Measurements from ENCODE around the gene PIMREG.

PIMREG gene

DNA sequence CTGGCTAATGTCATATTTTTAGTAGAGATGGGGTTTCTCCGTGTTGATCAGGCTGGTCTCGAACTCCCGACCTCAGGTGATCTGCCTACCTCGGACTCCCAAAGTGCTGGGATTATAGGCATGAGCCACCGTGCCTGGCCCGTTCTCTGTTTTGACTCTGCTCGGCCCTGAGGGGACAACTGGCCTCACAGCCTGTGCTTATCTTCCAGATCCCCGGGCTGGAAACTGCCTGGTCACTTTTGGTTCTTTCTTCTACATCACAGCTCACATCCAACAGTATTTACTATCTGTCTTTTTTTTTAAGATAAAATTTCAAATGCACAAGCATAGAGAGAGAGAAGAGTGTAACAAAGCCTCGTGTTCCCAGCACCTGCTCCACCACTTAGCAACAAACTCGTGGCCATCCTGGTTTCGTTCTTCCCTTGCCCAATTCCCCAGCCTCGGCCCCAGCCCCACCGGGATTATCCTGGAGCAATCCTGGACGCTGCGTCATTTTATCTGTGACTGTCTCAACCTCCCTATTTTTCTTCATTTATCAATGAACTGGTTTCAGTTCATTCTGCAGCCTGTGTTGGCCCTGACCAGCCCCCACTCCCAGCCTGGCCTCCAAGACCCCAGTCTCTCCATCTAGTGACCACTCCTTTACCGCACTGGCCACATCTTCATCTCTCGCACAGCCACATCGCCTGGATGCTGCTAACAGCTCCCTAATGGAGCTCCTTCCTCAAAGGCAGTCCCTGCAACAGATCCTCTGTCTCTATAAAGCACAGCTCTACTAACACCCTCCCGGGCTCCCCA, 21.1 kb downstream of the PIMREG start:
- no peak for TF ChIP-seq TAF1 (IDR thresholded peaks at IDR 0.05; ENCODE audit: borderline replicate concordance, insufficient read depth, low read length)
- no peak for TF ChIP-seq POLR2AphosphoS5 (IDR thresholded peaks at IDR 0.05; ENCODE audit: low read depth, low read length)
- TF ChIP-seq FOXP2 (optimal IDR thresholded peaks at IDR 0.05; ENCODE audit: borderline replicate concordance, extremely low read depth, extremely low read length, insufficient read depth), result no peak
- TF ChIP-seq, protein P1, sequence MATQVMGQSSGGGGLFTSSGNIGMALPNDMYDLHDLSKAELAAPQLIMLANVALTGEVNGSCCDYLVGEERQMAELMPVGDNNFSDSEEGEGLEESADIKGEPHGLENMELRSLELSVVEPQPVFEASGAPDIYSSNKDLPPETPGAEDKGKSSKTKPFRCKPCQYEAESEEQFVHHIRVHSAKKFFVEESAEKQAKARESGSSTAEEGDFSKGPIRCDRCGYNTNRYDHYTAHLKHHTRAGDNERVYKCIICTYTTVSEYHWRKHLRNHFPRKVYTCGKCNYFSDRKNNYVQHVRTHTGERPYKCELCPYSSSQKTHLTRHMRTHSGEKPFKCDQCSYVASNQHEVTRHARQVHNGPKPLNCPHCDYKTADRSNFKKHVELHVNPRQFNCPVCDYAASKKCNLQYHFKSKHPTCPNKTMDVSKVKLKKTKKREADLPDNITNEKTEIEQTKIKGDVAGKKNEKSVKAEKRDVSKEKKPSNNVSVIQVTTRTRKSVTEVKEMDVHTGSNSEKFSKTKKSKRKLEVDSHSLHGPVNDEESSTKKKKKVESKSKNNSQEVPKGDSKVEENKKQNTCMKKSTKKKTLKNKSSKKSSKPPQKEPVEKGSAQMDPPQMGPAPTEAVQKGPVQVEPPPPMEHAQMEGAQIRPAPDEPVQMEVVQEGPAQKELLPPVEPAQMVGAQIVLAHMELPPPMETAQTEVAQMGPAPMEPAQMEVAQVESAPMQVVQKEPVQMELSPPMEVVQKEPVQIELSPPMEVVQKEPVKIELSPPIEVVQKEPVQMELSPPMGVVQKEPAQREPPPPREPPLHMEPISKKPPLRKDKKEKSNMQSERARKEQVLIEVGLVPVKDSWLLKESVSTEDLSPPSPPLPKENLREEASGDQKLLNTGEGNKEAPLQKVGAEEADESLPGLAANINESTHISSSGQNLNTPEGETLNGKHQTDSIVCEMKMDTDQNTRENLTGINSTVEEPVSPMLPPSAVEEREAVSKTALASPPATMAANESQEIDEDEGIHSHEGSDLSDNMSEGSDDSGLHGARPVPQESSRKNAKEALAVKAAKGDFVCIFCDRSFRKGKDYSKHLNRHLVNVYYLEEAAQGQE (IDR thresholded peaks at IDR 0.05; ENCODE audit: insufficient read depth in 1 of 2, low read depth in 2 of 2, low read length in 2 of 2), result no peak
- no peak for TF ChIP-seq SIN3A (IDR thresholded peaks at IDR 0.05; ENCODE audit: borderline replicate concordance, insufficient read depth, low read length)

DNA sequence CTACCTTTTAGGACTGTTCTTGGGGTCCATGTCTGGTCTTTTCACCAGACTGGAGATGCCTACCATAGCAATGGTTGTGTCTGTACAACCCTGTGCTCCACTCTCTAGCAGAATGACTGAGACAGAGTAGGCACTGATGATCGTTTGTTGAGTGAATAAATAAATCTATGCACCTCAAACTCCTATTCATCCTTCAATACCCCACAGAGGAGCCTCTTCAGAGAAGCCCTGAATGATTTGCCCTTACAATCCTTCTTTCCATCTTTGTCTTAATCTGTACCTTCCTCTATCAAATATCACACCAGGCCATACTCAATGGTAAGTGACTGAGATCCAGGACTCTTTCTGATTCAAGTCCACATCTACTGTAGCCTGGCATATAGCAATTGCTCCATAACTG, 23.3 kb downstream of the PIMREG start:
- TF ChIP-seq, protein P1 (IDR thresholded peaks at IDR 0.05; ENCODE audit: insufficient read depth in 1 of 2, low read depth in 2 of 2, low read length in 2 of 2), result no peak
- TF ChIP-seq POLR2AphosphoS5 (IDR thresholded peaks at IDR 0.05; ENCODE audit: low read depth, low read length), result no peak
- no peak for TF ChIP-seq TAF1 (IDR thresholded peaks at IDR 0.05; ENCODE audit: borderline replicate concordance, insufficient read depth, low read length)
- no peak for TF ChIP-seq FOXP2 (optimal IDR thresholded peaks at IDR 0.05; ENCODE audit: borderline replicate concordance, extremely low read depth, extremely low read length, insufficient read depth)
- no peak for TF ChIP-seq SIN3A (IDR thresholded peaks at IDR 0.05; ENCODE audit: borderline replicate concordance, insufficient read depth, low read length)

DNA sequence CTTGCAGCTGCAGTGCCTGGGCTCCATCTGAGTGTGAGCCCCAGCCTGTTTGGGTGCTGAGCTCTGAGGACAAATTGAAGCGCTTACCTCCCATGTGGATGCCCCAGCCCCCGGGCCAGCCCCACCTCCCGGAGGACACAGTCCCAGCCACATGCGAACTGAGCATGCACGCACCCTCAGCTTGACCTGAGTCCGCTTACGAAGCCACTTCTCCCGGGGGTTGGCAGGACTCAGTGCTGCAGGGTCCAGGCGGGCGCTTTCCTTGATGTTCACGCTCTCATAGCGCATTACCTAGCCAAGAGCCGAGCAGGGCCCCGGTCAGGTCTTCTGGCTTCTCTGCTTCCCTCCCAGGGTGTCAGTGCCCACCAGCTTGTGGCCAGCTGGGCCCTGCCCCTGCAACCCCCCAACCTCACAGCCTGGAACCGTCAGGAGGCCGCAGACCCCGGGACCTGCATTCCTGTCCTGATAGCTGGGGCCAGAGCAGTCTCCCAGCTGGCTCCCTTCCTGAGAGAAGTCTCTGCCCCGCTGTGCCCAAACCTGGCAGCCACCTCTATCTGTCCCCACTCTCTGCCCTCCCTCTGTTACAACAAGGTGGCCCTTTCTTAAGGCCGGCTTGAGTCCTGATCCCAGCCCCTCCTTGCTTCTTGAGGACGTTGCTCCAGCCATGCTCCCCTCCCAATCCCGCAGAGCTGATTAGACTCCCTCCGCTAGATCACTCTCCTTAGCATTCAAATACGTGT, 24.0 kb downstream of the PIMREG start:
- TF ChIP-seq POLR2AphosphoS5 (IDR thresholded peaks at IDR 0.05; ENCODE audit: low read depth, low read length), result no peak
- no peak for TF ChIP-seq SIN3A (IDR thresholded peaks at IDR 0.05; ENCODE audit: borderline replicate concordance, insufficient read depth, low read length)
- no peak for TF ChIP-seq FOXP2 (optimal IDR thresholded peaks at IDR 0.05; ENCODE audit: borderline replicate concordance, extremely low read depth, extremely low read length, insufficient read depth)
- no peak for TF ChIP-seq TAF1 (IDR thresholded peaks at IDR 0.05; ENCODE audit: borderline replicate concordance, insufficient read depth, low read length)
- TF ChIP-seq, protein P1 (IDR thresholded peaks at IDR 0.05; ENCODE audit: insufficient read depth in 1 of 2, low read depth in 2 of 2, low read length in 2 of 2), result no peak

GRCh38 chr17:6470146-6470718, 26.0 kb downstream of the PIMREG start:
- TF ChIP-seq FOXP2 (optimal IDR thresholded peaks at IDR 0.05; ENCODE audit: borderline replicate concordance, extremely low read depth, extremely low read length, insufficient read depth) (no peak), TAF1 (IDR thresholded peaks at IDR 0.05; ENCODE audit: borderline replicate concordance, insufficient read depth, low read length) (no peak), SIN3A (IDR thresholded peaks at IDR 0.05; ENCODE audit: borderline replicate concordance, insufficient read depth, low read length) (no peak), POLR2AphosphoS5 (IDR thresholded peaks at IDR 0.05; ENCODE audit: low read depth, low read length) (no peak)
- TF ChIP-seq, protein P1 (IDR thresholded peaks at IDR 0.05; ENCODE audit: insufficient read depth in 1 of 2, low read depth in 2 of 2, low read length in 2 of 2), result no peak
